Stimulated activated CD4-positive, alpha-beta T cell treated with anti-CD3 and anti-CD28 coated beads, Interleukin-1b, Interleukin-23, amount 100 ng/mL, for 48 hours (primary cell): Measurements from ENCODE around the gene FLT3LG.

Source experiments
- DNase-seq: peaks from one replicate; pipeline ENCODE4 v3.0.0-alpha.2; 2020

Gene FLT3LG

GRCh38 chr19:49520705-49521319, 46.8 kb downstream of the FLT3LG start:
- DNase-seq = no peak

DNA sequence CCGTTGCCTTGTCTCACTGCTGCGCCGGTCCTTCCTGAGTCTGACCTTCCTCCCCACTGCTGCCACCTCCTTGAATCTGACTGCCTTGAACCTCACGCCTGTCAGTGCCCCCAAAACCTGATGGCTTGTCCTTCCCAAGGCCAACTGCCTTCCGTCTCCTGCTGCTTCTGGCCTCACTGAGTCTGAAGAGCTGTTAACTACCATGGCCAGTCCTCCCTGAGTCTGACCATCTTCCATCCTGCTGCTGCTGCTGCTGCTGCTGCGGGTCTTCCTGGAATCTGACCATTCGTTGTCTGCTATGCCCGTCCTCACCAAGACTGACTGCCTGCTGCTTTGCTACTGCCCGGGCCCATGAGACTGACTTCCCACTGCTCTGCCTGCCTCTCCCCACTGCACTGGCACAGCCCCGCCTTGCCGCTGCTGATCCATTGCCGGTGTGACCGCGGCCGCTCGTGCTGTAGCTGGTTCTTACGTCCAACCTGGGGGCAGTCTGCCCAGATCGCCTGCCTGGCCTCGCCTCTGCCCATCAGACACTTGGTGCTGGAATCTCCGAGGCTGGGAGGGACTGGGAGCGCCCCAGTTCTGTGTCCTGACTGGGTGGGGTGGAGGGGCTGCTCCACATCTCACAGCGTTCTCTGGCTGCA, 50.9 kb downstream of the FLT3LG start:
- DNase-seq = no peak

- DNase-seq = no peak
Measured at GRCh38 chr19:49528211-49528771, 54.3 kb downstream of the FLT3LG start.

DNA sequence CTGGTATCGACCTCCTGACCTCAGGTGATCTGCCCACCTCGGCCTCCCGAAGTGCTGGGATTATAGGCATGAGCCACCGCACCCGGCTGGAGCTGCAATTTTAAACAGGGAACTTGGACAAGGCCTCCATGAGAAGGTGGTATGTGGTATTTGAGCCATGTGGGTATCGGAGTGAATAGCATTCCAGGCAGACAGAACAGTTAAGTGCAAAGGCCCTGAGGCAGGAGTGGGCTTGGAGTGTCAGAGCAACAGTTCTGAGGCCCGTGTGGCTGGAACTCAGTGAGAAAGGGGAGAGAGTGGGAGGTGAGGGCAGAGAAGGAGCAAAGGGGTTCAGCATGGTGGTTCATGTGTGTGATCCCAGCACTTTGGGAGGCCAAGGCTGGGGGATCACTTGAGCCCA, 56.7 kb downstream of the FLT3LG start:
- no peak for DNase-seq

GRCh38 chr19:49533551-49534488, 59.8 kb downstream of the FLT3LG start:
- DNase-seq = peak; percentile 75

- DNase-seq = no peak
Measured at GRCh38 chr19:49534632-49535385, 60.8 kb downstream of the FLT3LG start.
